Breast epithelium (tissue), 4 donors: ENCODE results near the gene WNT2B. TPM values are rescaled to one million over a fixed set of nuclear protein-coding genes. Genes with fewer than 3 reads are reported as not detected.

Experiments
- DNase-seq, 2 donors: peaks; one replicate each; pipeline ENCODE4 v3.0.0-alpha.2; 2019; ENCODE audit warnings: low spot score in 2 of 2
- H3K27ac ChIP-seq, 2 donors: fragments of 200-600 bp; sonication (generic) in 1 of 2; one replicate each; pipeline ENCODE4 v1.5.1; 2016 to 2019; ENCODE audit warnings: mild to moderate bottlenecking in 1 of 2
- H3K27me3 ChIP-seq, 2 donors: fragments of 200-600 bp; sonication (generic) in 1 of 2; one replicate each; pipeline versions ENCODE4 v1.5.1 to v1.6.0; 2017 to 2019; ENCODE audit warnings: control low read depth in 1 of 2, mild to moderate bottlenecking in 1 of 2
- H3K36me3 ChIP-seq: fragments of 200-600 bp; one replicate; pipeline ENCODE4 v1.5.1; 2019
- H3K4me1 ChIP-seq, 2 donors: fragments of 200-600 bp; sonication (generic); one replicate each; pipeline ENCODE4 v1.5.1; 2016 to 2019; ENCODE audit warnings: control low read depth in 1 of 2
- H3K4me3 ChIP-seq, 3 donors: fragments of 200-600 bp; sonication (generic); 1 replicate in 2 of 3; 2 replicates in 1 of 3; pipeline ENCODE4 v1.5.1; 2016 to 2019; ENCODE audit warnings: mild to moderate bottlenecking in 3 of 3, moderate library complexity in 2 of 3
- H3K9me3 ChIP-seq, 2 donors: fragments of 200-600 bp; sonication (generic) in 1 of 2; one replicate each; pipeline ENCODE4 v1.5.1; 2016 to 2019; ENCODE audit warnings: control low read depth in 1 of 2
- CTCF ChIP-seq, 3 donors: fragments of 450-650 bp; IDR thresholded peaks; one replicate each; pipeline ENCODE4 v1.5.1; 2016 to 2017; ENCODE audit warnings: antibody characterized with exemption in 3 of 3, mild to moderate bottlenecking in 3 of 3, moderate library complexity in 3 of 3
- POLR2A ChIP-seq: fragments of 450-650 bp; IDR thresholded peaks from one replicate; pipeline ENCODE4 v1.6.1; 2016; ENCODE audit warnings: antibody characterized with exemption, mild to moderate bottlenecking, moderate library complexity
- POLR2AphosphoS5 ChIP-seq, 3 donors: sonication (generic); formaldehyde crosslinking; IDR thresholded peaks; one replicate each; pipeline ENCODE4 v1.6.1; 2017; ENCODE audit warnings: antibody characterized with exemption in 3 of 3
- intact Hi-C: fragments of 100-400 bp; cut with DNase I; formaldehyde crosslinking; loops from one replicate; pipeline ENCODE4 v1.15.1; 2023; ENCODE audit warnings: low total_unique reads
- total RNA-seq, 3 donors: library from RNA; depleted of rRNA; stranded (reverse); fragments of >200 nt; gene quantifications; one replicate each; pipeline ENCODE4 v1.1.0, GENCODE V29; 2016

Gene WNT2B
- total RNA-seq, 3 donors from 2014 or later: 2.9 to 6.1 (median 6.0) TPM

- no peaks in the 10 kb centered on the region for H3K4me1 ChIP-seq
- no peak overlapping the region for H3K27ac ChIP-seq
- no peak for DNase-seq
- no peaks in the 10 kb centered on the region for H3K9me3 ChIP-seq
- no peaks in the 10 kb centered on the region for H3K27me3 ChIP-seq
- TF ChIP-seq CTCF (IDR thresholded peaks at IDR 0.05): no peak
- no peak for TF ChIP-seq POLR2A
- no peak for TF ChIP-seq POLR2AphosphoS5 (IDR thresholded peaks at IDR 0.05)
- intact Hi-C loops: no loop called here
- no peaks in the 10 kb centered on the region for H3K36me3 ChIP-seq
- no peak overlapping the region for H3K4me3 ChIP-seq
Observed at GRCh38 chr1:112530832-112531231, 22.1 kb downstream of the WNT2B start.

- no peaks in the 10 kb centered on the region for H3K27me3 ChIP-seq
- no peak overlapping the region for H3K27ac ChIP-seq
- H3K4me1 ChIP-seq: no peaks in the 10 kb centered on the region
- TF ChIP-seq POLR2AphosphoS5 (IDR thresholded peaks at IDR 0.05) (no peak), CTCF (IDR thresholded peaks at IDR 0.05) (no peak), POLR2A (no peak)
- DNase-seq: no peak
- H3K4me3 ChIP-seq: no peak overlapping the region
- H3K36me3 ChIP-seq: no peaks in the 10 kb centered on the region
- intact Hi-C loops: no loop called here
- H3K9me3 ChIP-seq: no peaks in the 10 kb centered on the region
Observed at GRCh38 chr1:112532064-112532463, 23.3 kb downstream of the WNT2B start.

- Histone ChIP-seq H3K27me3 (no peaks in the 10 kb centered on the region), H3K9me3 (no peaks in the 10 kb centered on the region), H3K4me3 (no peak overlapping the region), H3K4me1 (no peaks in the 10 kb centered on the region), H3K27ac (no peak overlapping the region), H3K36me3 (no peaks in the 10 kb centered on the region)
- intact Hi-C loops: no loop called here
- DNase-seq: no peak
- TF ChIP-seq POLR2A: no peak
- TF ChIP-seq CTCF (IDR thresholded peaks at IDR 0.05): no peak
- TF ChIP-seq POLR2AphosphoS5 (IDR thresholded peaks at IDR 0.05): no peak
Observed at GRCh38 chr1:112533029-112533428, 24.3 kb downstream of the WNT2B start.

- TF ChIP-seq CTCF (IDR thresholded peaks at IDR 0.05) (no peak), POLR2A (no peak), POLR2AphosphoS5 (IDR thresholded peaks at IDR 0.05) (no peak)
- H3K9me3 ChIP-seq: no peaks in the 10 kb centered on the region
- intact Hi-C loops: no loop called here
- no peaks in the 10 kb centered on the region for H3K4me1 ChIP-seq
- H3K27me3 ChIP-seq: no peaks in the 10 kb centered on the region
- DNase-seq: no peak
- no peaks in the 10 kb centered on the region for H3K36me3 ChIP-seq
- no peak overlapping the region for H3K27ac ChIP-seq
- no peak overlapping the region for H3K4me3 ChIP-seq
Observed at GRCh38 chr1:112536561-112536960, 27.8 kb downstream of the WNT2B start.

- no peak for TF ChIP-seq POLR2A
- TF ChIP-seq CTCF (IDR thresholded peaks at IDR 0.05): no peak
- no peak for TF ChIP-seq POLR2AphosphoS5 (IDR thresholded peaks at IDR 0.05)
- DNase-seq: no peak
- Histone ChIP-seq H3K9me3 (no peaks in the 10 kb centered on the region), H3K36me3 (no peaks in the 10 kb centered on the region), H3K4me3 (no peak overlapping the region), H3K4me1 (no peaks in the 10 kb centered on the region), H3K27ac (no peak overlapping the region), H3K27me3 (no peaks in the 10 kb centered on the region)
- intact Hi-C loops: no loop called here
Observed at GRCh38 chr1:112537456-112537855, 28.7 kb downstream of the WNT2B start.
